Activated CD8-positive, alpha-beta T cell treated with anti-CD3 and anti-CD28 coated beads, Interleukin-2, amount 10 ng/mL, durations not matched to agents 7 days and 5 days (primary cell): ENCODE data around the gene IL2RA. TPM values are rescaled to one million over a fixed set of nuclear protein-coding genes. Genes with fewer than 3 reads are reported as not detected.

Source experiments
- ATAC-seq: fragments of 150-1000 bp; cut with Tn5 transposase; one replicate; pipeline ENCODE4 v1.10.0; 2021; ENCODE audit warnings: moderate library complexity
- CTCF ChIA-PET: fragments of 350-600 bp; sonication (Branson Sonifier 250); formaldehyde crosslinking; loops from one replicate; lab custom pipeline; 2021; ENCODE audit warnings: antibody characterized with exemption; lab: Charles Lee
- POLR2A ChIA-PET: fragments of 350-600 bp; sonication (Branson Sonifier 250); formaldehyde crosslinking; loops from one replicate; lab custom pipeline; 2021; ENCODE audit warnings: antibody characterized with exemption; lab: Charles Lee
- DNase-seq: peaks from one replicate; pipeline ENCODE4 v3.0.0-alpha.2; 2020
- H3K27ac Mint-ChIP-seq: one replicate; pipeline ENCODE4 v1.8.0; 2021; ENCODE audit warnings: mild to moderate bottlenecking, mixed read lengths
- H3K27me3 Mint-ChIP-seq: one replicate; pipeline ENCODE4 v1.8.0; 2021; ENCODE audit warnings: low read depth, mixed read lengths
- H3K36me3 Mint-ChIP-seq: one replicate; pipeline ENCODE4 v1.8.0; 2021; ENCODE audit warnings: low read depth, mixed read lengths
- H3K4me1 Mint-ChIP-seq: one replicate; pipeline ENCODE4 v1.8.0; 2021; ENCODE audit warnings: low read depth, mixed read lengths
- H3K4me3 Mint-ChIP-seq: one replicate; pipeline ENCODE4 v1.8.0; 2021; ENCODE audit warnings: mild to moderate bottlenecking, mixed read lengths
- H3K9me3 Mint-ChIP-seq: one replicate; pipeline ENCODE4 v1.8.0; 2022; ENCODE audit warnings: mixed read lengths; ENCODE audit not compliant: insufficient read depth
- total RNA-seq, 2 experiments: library from RNA; stranded (reverse); gene quantifications; one replicate each; pipeline ENCODE4 v1.2.3, GENCODE V29; 2021

IL2RA gene
- total RNA-seq, 2 experiments from 2014 or later = 174 to 177 TPM

DNA sequence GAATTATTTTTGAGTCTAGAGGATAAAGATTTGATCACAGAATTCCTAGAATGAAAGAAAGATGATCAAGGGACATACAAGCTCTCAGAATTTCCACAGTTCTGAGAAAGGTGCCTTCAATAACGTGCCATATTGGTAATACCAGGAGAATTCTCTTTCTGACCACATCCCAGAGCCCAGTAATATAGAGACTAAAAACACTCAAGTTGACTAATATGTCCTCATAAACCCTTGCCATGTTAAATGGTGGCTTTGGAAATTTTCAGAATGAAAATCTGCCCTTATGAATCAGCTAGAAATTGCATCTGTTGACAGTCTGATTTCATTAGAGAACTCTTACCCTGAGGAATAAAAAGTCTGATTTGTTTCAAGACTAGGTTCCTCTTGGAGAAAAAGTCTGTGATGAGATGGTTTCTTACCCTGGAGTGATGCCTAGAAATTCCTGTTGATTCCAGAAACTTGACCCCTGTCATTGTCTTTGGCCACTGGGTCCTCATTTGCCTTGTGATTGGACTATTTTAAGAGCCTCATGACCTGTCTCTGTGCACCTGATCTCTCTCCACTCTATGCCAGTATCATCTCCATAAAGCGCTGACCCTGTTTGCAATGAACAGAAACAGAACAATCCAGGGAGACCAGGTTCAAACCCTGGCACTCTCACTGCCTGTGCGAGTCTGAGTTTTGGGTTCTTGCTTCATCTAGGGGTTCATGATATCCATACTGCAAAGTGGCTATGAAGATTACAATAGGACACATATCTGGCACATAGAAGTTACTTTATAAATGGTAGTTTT lies 3.3 kb downstream of the IL2RA start:
- H3K36me3 Mint-ChIP-seq = peaks cover 69% of the 10 kb centered on the region
- no peaks in the 10 kb centered on the region for H3K27me3 Mint-ChIP-seq
- DNase-seq = peak; percentile 22
- ChIA-PET POLR2A (interaction anchor here (0.8 to 3.0 kb wide), 13 partner anchors 9 to 525 kb away, joined by 4 to 36 read pairs (median 7); partner anchors contain the start of gene IL15RA), CTCF (interaction anchor here (1.1 to 3.5 kb wide), 6 partner anchors 9 to 33 kb away, joined by 3 to 37 read pairs (median 4); no protein-coding TSS in a partner anchor)
- peak overlapping the region; percentile 92 for H3K27ac Mint-ChIP-seq
- H3K4me3 Mint-ChIP-seq = peak overlapping the region; percentile 91
- no peaks in the 10 kb centered on the region for H3K9me3 Mint-ChIP-seq
- no peak for ATAC-seq
- peaks cover 68% of the 10 kb centered on the region for H3K4me1 Mint-ChIP-seq

DNA sequence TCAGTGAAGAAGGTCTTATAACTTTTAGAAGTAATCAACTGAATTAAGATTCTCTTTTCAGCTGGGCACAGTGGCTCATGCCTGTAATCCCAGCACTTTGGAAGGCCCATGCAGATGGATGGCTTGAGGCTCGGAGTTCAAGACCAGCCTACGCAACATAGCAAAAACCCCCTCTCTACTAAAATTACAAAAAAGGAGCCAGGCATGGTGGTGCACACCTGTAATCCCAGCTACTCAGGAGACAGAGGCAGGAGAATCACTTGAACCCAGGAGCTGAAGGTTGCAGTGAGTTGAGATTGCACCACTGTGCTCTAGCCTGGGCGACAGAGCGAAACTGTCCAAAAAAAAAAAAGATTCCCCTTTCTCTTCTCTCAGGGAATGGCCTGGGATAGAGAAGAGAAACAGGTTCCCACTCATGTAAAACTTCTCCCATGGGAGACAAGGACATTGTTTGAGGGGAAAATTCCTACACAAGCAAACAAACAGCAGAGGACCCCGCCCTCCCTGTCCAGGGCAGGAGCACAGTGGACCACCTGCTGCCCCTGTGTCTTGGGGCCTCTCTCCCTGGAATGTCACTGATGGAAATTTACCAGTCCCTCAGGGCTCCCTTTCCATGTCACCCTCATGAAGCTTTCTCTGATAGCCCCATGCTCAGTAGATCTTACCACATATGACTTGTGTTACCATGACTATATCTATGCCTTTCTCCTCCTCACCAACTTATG lies 5.6 kb downstream of the IL2RA start:
- Mint-ChIP-seq H3K9me3 (no peaks in the 10 kb centered on the region), H3K27me3 (no peaks in the 10 kb centered on the region), H3K27ac (peak overlapping the region; percentile 66), H3K4me3 (peak overlapping the region; percentile 91), H3K36me3 (peaks cover 81% of the 10 kb centered on the region), H3K4me1 (peaks cover 77% of the 10 kb centered on the region)
- DNase-seq (peak; percentile 20), ATAC-seq (no peak)
- ChIA-PET POLR2A (interaction anchor here (0.7 to 3.0 kb wide), 9 partner anchors 11 to 79 kb away, joined by 3 to 36 read pairs (median 5); partner anchors contain the start of gene IL15RA), CTCF (interaction anchor here (0.6 to 3.7 kb wide), 8 partner anchors 9 to 80 kb away, joined by 3 to 37 read pairs (median 12); no protein-coding TSS in a partner anchor)

DNA sequence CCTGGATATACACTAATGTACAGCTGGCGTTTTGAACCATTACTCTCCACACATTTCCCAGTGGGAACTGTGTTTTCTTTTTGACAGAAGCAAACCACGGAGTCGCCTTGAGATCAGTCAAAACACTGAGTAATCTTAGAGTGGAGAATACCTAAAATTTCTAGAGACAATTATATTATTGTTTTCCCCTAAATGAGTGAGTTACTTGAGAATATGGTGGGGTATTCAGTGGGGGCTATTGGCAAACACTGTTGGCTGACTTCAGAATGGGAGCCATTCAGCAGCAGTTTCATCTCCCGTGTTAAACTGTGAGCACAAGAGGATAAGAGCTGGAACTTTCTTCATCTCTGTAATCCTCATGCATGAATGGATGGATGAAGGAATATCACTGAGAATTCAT lies 6.2 kb downstream of the IL2RA start:
- peaks cover 82% of the 10 kb centered on the region for H3K36me3 Mint-ChIP-seq
- H3K27me3 Mint-ChIP-seq = no peaks in the 10 kb centered on the region
- H3K4me3 Mint-ChIP-seq = peak overlapping the region; percentile 32
- ChIA-PET CTCF (interaction anchor here (0.6 to 3.7 kb wide), 6 partner anchors 10 to 42 kb away, joined by 3 to 37 read pairs (median 18); no protein-coding TSS in a partner anchor), POLR2A (interaction anchor here (0.7 to 1.8 kb wide), 6 partner anchors 11 to 34 kb away, joined by 3 to 5 read pairs (median 3); no protein-coding TSS in a partner anchor)
- ATAC-seq (no peak), DNase-seq (peak; percentile 18)
- peak overlapping the region; percentile 66 for H3K27ac Mint-ChIP-seq
- no peaks in the 10 kb centered on the region for H3K9me3 Mint-ChIP-seq
- peaks cover 80% of the 10 kb centered on the region for H3K4me1 Mint-ChIP-seq

DNA sequence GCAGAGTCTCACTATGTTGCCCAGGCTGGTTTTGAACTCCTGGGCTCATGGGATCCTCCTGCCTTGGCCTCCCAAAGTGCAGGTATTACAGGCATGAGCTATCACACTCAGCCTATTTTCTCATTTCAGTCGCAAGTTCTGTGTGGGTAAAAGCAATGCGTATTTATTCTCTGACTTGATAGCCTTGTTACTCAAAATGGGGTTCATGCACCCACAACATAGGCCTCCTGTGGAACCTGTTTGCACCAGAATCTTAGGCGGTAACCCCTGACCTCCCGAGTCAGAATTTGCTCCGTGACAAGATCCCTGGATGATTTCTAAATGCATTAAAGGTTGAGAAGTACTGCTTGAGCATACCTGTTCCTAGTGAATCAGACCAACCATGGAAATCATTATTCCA lies 7.3 kb downstream of the IL2RA start:
- Mint-ChIP-seq H3K36me3 (peaks cover 84% of the 10 kb centered on the region), H3K4me3 (peak overlapping the region; percentile 47), H3K27ac (peak overlapping the region; percentile 58), H3K4me1 (peaks cover 87% of the 10 kb centered on the region), H3K9me3 (no peaks in the 10 kb centered on the region), H3K27me3 (no peaks in the 10 kb centered on the region)
- no peak for ATAC-seq
- ChIA-PET POLR2A (interaction anchor here (7.1 kb wide), 1 partner anchor 15 kb away, joined by 134 read pairs; no protein-coding TSS in a partner anchor), CTCF (interaction anchor here (2.0 to 7.5 kb wide), 4 partner anchors 13 to 35 kb away, joined by 5 to 81 read pairs (median 43); no protein-coding TSS in a partner anchor)
- DNase-seq = peak; percentile 20

DNA sequence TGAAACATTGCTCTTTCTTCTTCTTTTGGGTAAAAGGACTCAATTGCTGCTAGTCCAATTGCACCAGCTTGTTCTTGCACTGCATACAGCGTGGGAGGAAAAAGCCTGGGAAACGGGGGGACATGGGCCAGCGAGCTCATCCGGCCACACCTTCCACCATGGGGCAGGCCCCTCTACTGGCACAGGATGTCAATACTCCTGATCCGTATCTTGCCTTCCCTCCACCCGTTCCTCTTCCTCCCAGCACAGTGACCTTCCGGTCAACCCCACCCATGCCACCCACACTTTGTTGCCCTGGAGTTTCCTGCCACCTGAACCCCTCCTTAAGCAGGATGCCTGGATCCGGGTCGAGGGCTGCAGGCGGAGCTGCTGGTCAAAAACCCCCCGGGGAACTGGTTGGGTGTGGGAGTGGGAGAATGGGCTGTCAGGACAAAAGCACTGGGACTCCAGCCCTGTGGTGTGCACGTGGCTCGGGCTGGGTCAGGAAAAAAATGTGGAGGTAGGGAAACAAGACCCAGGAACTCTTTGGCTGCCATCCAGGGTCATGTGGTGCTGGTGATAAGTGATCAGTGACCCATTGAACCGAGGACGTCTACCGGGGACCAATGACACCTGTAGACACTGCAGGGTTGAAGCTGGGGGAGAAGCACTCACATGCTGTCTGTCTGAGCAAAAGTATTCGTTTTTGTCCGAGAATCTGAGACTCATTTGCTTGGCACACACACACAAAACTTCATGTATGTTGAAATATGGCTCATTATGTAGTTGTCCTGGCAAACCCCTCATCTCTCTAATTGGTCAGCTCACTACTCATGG lies 8.1 kb downstream of the IL2RA start:
- no peaks in the 10 kb centered on the region for H3K9me3 Mint-ChIP-seq
- H3K36me3 Mint-ChIP-seq = peaks cover 84% of the 10 kb centered on the region
- peak; percentile 26 for DNase-seq
- H3K27ac Mint-ChIP-seq = peak overlapping the region; percentile 79
- no peaks in the 10 kb centered on the region for H3K27me3 Mint-ChIP-seq
- ATAC-seq = no peak
- H3K4me3 Mint-ChIP-seq = peak overlapping the region; percentile 57
- peaks cover 89% of the 10 kb centered on the region for H3K4me1 Mint-ChIP-seq
- POLR2A ChIA-PET = interaction anchor here (0.6 to 7.1 kb wide), 7 partner anchors 7 to 528 kb away, joined by 3 to 134 read pairs (median 4); partner anchors contain the start of gene IL2RA
- CTCF ChIA-PET = interaction anchor here (0.9 to 7.5 kb wide), 10 partner anchors 7 to 40 kb away, joined by 3 to 81 read pairs (median 8); no protein-coding TSS in a partner anchor

DNA sequence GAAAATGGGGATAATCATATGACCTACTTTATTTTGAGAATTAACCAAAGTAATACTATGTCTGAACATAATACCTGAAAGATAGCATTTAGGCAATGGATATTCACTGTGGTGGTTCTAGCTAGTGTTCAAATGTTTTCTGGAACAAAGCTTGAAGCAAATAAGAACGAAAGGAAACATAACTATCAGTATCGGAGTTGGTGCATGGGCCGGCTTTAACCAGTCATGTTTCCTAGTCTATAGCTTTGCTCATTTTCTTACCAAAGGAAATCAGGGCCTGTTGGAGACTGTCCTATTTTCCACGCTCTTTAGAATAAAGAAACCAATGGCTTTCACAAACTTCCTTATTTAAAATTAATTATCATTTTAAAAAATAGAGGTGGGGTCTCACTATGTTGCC lies 8.9 kb downstream of the IL2RA start:
- peaks cover 89% of the 10 kb centered on the region for H3K4me1 Mint-ChIP-seq
- H3K36me3 Mint-ChIP-seq = peaks cover 83% of the 10 kb centered on the region
- H3K27ac Mint-ChIP-seq = peak overlapping the region; percentile 85
- H3K4me3 Mint-ChIP-seq = peak overlapping the region; percentile 74
- H3K27me3 Mint-ChIP-seq = no peaks in the 10 kb centered on the region
- DNase-seq (peak; percentile 19), ATAC-seq (no peak)
- no peaks in the 10 kb centered on the region for H3K9me3 Mint-ChIP-seq
- ChIA-PET CTCF (interaction anchor here (0.9 to 7.5 kb wide), 9 partner anchors 8 to 39 kb away, joined by 3 to 81 read pairs (median 5); no protein-coding TSS in a partner anchor), POLR2A (interaction anchor here (0.6 to 7.1 kb wide), 8 partner anchors 8 to 528 kb away, joined by 3 to 134 read pairs (median 4); partner anchors contain the start of gene IL2RA)

DNA sequence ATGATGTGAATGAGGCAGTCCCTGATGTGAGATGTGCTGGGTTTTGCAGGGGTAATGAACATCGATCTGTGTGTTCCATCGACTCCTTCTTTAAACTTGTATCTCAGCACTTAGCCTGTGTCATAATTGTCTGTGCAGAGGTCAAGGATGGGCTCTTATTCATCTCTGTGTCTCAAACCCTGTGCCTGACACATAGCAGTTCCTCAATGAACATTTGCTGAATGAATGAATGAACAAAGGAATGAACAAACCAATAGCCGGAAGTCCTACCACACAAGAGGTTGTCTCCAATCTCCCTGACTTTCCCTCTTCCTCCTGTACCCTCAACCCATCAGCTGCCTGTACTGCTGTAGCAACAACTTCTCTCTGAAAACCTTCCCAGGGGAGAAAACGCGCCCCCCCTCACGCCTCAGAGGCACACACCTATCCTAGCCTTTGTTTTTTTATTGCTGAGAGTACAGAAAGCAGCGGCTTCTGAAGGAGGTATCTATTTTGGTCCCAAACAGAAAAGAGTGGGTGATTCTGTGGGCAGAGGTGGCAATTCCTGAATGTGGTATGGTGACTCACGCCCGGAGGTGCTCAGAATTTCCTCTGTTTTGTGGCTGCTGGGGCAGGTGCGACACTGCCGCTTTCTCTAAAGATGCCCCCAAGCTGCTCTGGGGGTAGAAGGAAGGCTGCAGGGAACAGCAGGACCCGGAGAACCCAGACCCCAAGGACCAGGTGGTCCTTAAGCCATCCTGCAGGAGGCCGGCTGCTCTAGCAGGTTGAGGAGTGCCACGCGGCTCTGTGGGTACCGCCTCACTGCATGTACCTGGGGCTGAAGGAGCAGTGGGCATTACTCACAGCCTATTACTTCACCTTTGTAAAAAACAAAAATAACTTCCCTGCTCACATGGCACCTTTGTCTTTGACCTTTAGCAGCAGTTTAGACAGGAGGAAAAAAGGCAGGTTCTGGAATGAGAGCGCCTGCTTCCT lies 9.6 kb downstream of the IL2RA start:
- DNase-seq = peak; percentile 82
- H3K36me3 Mint-ChIP-seq = peaks cover 81% of the 10 kb centered on the region
- H3K9me3 Mint-ChIP-seq = no peaks in the 10 kb centered on the region
- H3K4me1 Mint-ChIP-seq = peaks cover 87% of the 10 kb centered on the region
- CTCF ChIA-PET = interaction anchor here (0.9 to 7.5 kb wide), 12 partner anchors 9 to 39 kb away, joined by 3 to 81 read pairs (median 22); partner anchors contain the start of gene IL2RA
- ATAC-seq = peak; percentile 52
- peak overlapping the region; percentile 74 for H3K4me3 Mint-ChIP-seq
- POLR2A ChIA-PET = interaction anchor here (0.9 to 7.1 kb wide), 8 partner anchors 9 to 39 kb away, joined by 3 to 134 read pairs (median 6); partner anchors contain the start of gene IL2RA
- H3K27me3 Mint-ChIP-seq = no peaks in the 10 kb centered on the region
- H3K27ac Mint-ChIP-seq = peak overlapping the region; percentile 85

DNA sequence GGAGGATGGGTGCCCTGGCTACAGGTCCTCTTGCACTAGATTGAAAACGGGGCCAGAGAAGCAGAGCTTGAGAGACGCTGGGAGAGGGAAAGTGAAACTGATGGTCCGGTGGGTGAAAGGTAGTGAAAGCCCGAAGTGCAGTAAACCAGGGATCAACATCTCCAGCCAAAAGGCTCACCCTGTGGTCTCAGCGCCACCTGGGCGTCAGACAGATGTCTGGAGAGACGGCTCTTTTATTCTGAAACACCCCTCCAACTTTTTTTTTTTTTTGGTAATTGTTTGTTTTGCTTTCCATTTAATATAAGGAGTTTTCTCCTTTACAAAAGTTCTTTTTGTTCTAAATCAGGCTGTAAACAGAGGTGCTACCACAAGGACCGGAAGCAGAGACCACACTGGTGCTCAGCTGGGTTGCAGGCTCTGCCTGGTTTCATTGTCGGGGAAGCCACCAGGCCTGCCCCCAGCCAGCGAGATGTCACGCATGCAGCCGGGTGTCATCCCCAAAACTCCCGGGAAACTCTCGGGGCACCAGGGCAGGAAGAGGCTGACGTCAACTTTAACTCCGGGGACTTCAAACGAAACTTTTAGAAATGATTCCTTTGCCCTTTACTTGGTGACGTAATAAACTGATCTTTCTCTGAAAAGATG lies 11.2 kb downstream of the IL2RA start:
- Mint-ChIP-seq H3K4me3 (peak overlapping the region; percentile 88), H3K27me3 (no peaks in the 10 kb centered on the region), H3K36me3 (peaks cover 80% of the 10 kb centered on the region), H3K9me3 (no peaks in the 10 kb centered on the region), H3K4me1 (peaks cover 85% of the 10 kb centered on the region), H3K27ac (peak overlapping the region; percentile 98)
- DNase-seq (peak; percentile 96), ATAC-seq (peak; percentile 74)
- CTCF ChIA-PET = interaction anchor here (0.8 to 7.5 kb wide), 19 partner anchors 9 to 364 kb away, joined by 3 to 81 read pairs (median 12); partner anchors contain the start of genes IL15RA and IL2RA
- POLR2A ChIA-PET = interaction anchor here (0.8 to 7.1 kb wide), 11 partner anchors 10 to 115 kb away, joined by 3 to 134 read pairs (median 9); partner anchors contain the start of gene IL2RA

DNA sequence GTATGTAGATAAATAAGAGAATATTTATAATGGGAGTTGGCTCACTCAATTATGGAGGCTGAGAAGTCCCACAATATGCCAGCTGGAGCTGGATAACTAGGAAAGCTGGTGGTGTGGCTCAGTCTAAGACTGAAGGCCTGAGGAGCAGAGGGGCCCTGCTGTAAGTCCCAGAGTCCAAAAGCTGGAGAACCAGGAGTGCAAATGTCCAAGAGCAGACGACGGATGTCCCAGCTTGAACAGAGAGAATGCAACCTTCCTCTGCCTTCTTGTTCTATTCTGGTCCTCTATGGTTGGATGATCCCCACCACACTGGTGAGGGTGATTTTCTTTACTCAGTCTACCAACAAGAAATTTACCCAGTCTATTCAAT lies 13.2 kb downstream of the IL2RA start:
- H3K9me3 Mint-ChIP-seq = no peaks in the 10 kb centered on the region
- CTCF ChIA-PET = interaction anchor here (1.0 to 7.5 kb wide), 9 partner anchors 10 to 102 kb away, joined by 3 to 81 read pairs (median 36); no protein-coding TSS in a partner anchor
- ATAC-seq (no peak), DNase-seq (peak; percentile 20)
- H3K4me3 Mint-ChIP-seq = peak overlapping the region; percentile 88
- POLR2A ChIA-PET = interaction anchor here (1.0 to 7.1 kb wide), 6 partner anchors 12 to 95 kb away, joined by 3 to 134 read pairs (median 22); partner anchors contain the start of gene IL2RA
- H3K36me3 Mint-ChIP-seq = peaks cover 85% of the 10 kb centered on the region
- peak overlapping the region; percentile 98 for H3K27ac Mint-ChIP-seq
- H3K27me3 Mint-ChIP-seq = no peaks in the 10 kb centered on the region
- H3K4me1 Mint-ChIP-seq = peaks cover 90% of the 10 kb centered on the region
